Stimulated activated CD4-positive, alpha-beta T cell treated with anti-CD3 and anti-CD28 coated beads, Interleukin-1b, Interleukin-23, amount 100 ng/mL, for 24 hours (primary cell): Measurements from ENCODE around the gene PIP5K1B.

Experiments
- DNase-seq, 4 experiments: peaks; one replicate each; pipeline ENCODE4 v3.0.0-alpha.2; 2020; ENCODE audit warnings: low read depth in 4 of 4, low spot score in 1 of 4

Gene PIP5K1B

GRCh38 chr9:69016191-69017096, 311.4 kb downstream of the PIP5K1B start:
- DNase-seq, result no peak

- no peak for DNase-seq
Measured at GRCh38 chr9:69018737-69019136, 313.7 kb downstream of the PIP5K1B start.

- no peak for DNase-seq
Measured at GRCh38 chr9:69019808-69020207, 314.8 kb downstream of the PIP5K1B start.

- no peak for DNase-seq
Measured at GRCh38 chr9:69020301-69021145, 315.5 kb downstream of the PIP5K1B start.

- no peak for DNase-seq
Measured at GRCh38 chr9:69023650-69024049, 318.6 kb downstream of the PIP5K1B start.

- DNase-seq, result no peak
Measured at GRCh38 chr9:69027355-69028097, 322.5 kb downstream of the PIP5K1B start.

- no peak for DNase-seq
Measured at GRCh38 chr9:69028754-69029153, 323.7 kb downstream of the PIP5K1B start.

GRCh38 chr9:69029535-69029934, 324.5 kb downstream of the PIP5K1B start:
- DNase-seq, result no peak

GRCh38 chr9:69030851-69031645, 326.0 kb downstream of the PIP5K1B start:
- no peak for DNase-seq

GRCh38 chr9:69034071-69034470, 329.0 kb downstream of the PIP5K1B start:
- no peak for DNase-seq

- peak; percentile 70 to 80 (median 74) for DNase-seq
Measured at GRCh38 chr9:69035438-69036308, 330.6 kb downstream of the PIP5K1B start, which contains the start of gene FXN. TSS of gene FXN (plus strand) at chr9:69035752. CDS start at chr9:69035783, 31 bp downstream.

GRCh38 chr9:69036309-69036708, 331.3 kb downstream of the PIP5K1B start:
- peak in 1 of 4 experiments; percentile 21 for DNase-seq

- no peak for DNase-seq
Measured at GRCh38 chr9:69036799-69037198, 331.8 kb downstream of the PIP5K1B start.

- DNase-seq, result no peak
Measured at GRCh38 chr9:69040646-69041045, 335.6 kb downstream of the PIP5K1B start.

- DNase-seq, result no peak
Measured at GRCh38 chr9:69044240-69045219, 339.5 kb downstream of the PIP5K1B start.

- no peak for DNase-seq
Measured at GRCh38 chr9:69045821-69046220, 340.8 kb downstream of the PIP5K1B start.

- no peak for DNase-seq
Measured at GRCh38 chr9:69046723-69047122, 341.7 kb downstream of the PIP5K1B start.

- DNase-seq, result no peak
Measured at GRCh38 chr9:69047371-69047770, 342.3 kb downstream of the PIP5K1B start.
